ENCODE data around the gene RAB11FIP3.
"Not testable (repeated sequence)": the region's sequence is repeated elsewhere in the genome, so short reads cannot be mapped to it uniquely, and the experiment has no call there.

The RAB11FIP3 gene

DNA sequence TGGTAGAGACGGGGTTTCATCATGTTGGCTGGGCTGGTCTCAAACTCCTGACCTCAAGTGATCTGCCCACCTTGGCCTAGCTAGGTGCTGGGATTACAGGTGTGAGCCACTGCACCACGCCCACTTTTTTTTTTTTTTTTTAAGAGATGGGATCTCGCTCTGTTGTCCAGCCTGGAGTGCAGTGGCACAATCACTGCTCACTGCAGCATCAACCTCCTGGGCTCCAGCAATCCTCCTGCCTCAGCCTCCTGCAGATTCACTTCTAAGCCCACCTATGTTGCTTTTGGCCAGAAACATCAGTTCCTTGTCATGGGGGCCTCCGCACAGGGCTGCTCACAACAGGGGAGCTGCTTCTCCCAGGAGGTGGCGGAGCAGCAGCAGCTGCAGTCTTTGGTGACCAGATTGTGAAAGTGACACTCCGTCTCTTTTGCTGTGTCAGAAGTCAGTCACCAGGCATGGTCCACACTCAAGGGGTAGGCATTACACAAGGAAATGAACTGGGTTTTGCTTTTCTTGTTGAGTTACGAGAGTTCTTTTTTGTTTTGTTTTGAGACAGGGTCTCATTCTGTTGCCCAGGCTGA, 32.9 kb upstream of the RAB11FIP3 start:
- no peak for DNase-seq

- no peak for DNase-seq
These were observed 29.2 kb upstream of the RAB11FIP3 start for GRCh38 chr16:396199-396598.

DNA sequence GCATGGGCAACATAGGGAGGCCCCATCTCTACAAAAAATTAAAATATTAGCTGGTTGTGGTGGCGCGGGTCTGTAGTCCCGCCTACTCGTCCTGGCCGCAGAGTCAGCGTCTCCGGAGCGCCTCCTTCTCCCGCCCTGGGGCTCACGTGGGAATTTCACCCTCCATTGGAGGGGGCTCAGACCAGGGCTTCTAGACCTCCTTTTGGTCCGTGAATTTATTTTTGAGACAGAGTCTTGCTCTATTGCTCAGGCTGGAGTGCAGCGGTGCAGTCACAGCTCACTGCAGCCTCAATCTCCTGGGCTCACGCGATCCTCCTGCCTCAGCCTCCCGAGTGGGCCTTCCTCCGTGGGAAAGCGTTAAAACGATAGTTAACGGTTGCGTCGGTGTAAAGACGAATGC, 28.8 kb upstream of the RAB11FIP3 start:
- no peak for DNase-seq

- DNase-seq = peak; percentile 73
These were observed 28.3 kb upstream of the RAB11FIP3 start, which contains the start of gene NME4 for GRCh38 chr16:397135-397661. TSS of gene NME4 (plus strand) at chr16:397199. CDS start at chr16:397223, 24 bp downstream.

- DNase-seq = no peak
These were observed 27.6 kb upstream of the RAB11FIP3 start for GRCh38 chr16:397736-398332.

DNA sequence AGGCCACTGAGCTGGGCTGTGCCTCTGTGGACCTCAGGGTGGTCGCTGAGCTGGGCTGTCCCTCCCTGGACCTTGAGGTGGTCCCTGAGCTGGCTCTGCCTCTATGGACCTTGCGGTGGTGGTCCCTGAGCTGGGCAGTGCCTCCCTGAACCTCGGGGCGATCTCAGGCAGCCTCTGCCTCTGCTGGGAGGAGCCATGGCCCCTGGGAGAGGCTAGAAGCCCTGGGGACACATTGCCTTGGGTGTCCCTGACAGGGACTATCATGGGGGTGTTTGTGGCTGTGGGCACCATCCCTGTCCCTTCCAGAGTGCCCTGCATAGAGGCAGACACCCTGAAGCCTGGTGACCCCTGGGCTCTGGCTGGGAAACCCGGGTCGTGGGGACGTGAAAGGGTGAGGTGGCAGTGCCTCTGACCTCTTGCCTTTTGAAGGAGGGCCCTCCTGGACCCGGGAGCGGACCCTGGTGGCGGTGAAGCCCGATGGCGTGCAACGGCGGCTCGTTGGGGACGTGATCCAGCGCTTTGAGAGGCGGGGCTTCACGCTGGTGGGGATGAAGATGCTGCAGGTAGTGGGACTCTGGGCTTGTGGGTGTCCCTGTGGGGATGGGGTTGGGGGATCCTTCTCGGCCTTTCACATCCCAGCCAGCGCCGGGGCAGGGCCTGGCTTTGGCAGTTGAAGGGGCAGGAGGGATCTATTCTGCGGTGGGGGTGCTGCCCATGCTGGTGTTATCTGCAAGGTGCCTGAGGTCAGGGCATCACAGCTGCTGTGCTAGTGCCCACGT, 26.7 kb upstream of the RAB11FIP3 start:
- DNase-seq = no peak

DNA sequence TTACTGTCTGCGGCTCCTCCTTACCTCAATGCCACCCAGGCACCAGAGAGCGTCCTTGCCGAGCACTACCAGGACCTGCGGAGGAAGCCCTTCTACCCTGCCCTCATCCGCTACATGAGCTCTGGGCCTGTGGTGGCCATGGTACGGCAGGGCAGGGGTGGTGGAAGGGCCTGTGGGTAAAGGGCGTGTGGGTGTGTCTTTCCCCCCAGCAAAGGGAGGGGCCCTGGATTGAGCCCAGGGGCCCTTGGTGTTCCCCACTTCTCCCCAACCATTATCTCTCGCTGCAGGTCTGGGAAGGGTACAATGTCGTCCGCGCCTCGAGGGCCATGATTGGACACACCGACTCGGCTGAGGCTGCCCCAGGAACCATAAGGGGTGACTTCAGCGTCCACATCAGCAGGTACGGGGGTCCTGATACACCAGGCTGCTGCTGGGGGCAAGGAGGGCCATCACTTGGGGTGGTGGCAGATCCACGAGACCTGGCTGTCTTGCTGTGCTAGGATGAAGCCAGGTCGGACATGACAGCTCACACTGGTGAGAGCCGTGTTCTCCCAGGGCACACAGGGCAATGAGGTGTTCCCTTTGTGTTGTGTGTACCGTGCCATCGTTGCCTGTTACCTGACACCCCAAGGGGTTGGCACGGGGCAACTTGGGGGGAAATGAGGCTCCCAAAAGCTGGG, 26.0 kb upstream of the RAB11FIP3 start:
- no peak for DNase-seq

GRCh38 chr16:400061-400591, 25.3 kb upstream of the RAB11FIP3 start:
- no peak for DNase-seq

- DNase-seq = peak; percentile 99
These were observed 23.7 kb upstream of the RAB11FIP3 start, which contains the start of gene DECR2 for GRCh38 chr16:401468-402348. TSS of gene DECR2 (plus strand) at chr16:401885. CDS start at chr16:401964, 79 bp downstream.

DNA sequence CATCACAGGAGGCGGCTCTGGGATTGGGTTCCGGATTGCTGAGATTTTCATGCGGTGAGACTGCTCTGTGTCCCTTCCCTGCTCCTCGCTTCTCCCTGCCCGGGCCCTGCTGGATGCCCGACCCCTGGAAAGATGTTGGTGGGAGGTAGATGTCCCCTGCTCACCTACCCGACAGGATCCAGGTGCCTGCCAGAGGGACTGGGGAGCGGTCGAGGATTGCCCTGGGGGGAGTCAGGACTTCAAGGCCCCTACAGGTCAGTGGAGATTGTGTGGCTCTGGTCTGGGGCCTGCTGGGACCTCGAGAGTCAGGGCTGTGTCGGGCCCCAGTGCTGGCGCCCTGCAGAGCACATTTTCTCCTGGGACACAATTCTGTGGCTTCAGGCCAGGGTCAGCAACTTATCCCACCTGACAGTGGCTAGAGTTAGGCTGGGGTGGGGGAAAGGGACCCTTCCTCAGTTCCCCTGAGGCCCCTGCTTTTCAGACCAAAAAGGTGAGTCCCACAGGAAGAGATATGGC, 20.4 kb upstream of the RAB11FIP3 start:
- DNase-seq = no peak

GRCh38 chr16:405548-406506, 19.6 kb upstream of the RAB11FIP3 start:
- no peak for DNase-seq

DNA sequence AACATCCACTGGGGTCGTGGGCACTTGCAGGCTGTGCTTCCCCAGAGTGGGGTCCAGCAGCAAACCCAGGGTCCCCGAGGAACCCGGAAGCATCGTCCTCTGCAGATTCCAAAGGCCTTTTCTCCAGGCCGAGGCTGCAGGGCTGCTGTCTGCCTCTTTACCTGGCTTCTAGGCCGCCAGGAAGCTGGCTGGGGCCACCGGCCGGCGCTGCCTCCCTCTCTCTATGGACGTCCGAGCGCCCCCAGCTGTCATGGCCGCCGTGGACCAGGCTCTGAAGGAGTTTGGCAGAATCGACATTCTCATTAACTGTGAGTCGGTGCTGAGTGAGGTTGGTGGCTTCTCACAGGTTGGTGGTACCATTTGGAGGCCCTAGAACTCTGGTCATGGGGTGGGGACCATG, 18.2 kb upstream of the RAB11FIP3 start:
- DNase-seq = no peak

DNA sequence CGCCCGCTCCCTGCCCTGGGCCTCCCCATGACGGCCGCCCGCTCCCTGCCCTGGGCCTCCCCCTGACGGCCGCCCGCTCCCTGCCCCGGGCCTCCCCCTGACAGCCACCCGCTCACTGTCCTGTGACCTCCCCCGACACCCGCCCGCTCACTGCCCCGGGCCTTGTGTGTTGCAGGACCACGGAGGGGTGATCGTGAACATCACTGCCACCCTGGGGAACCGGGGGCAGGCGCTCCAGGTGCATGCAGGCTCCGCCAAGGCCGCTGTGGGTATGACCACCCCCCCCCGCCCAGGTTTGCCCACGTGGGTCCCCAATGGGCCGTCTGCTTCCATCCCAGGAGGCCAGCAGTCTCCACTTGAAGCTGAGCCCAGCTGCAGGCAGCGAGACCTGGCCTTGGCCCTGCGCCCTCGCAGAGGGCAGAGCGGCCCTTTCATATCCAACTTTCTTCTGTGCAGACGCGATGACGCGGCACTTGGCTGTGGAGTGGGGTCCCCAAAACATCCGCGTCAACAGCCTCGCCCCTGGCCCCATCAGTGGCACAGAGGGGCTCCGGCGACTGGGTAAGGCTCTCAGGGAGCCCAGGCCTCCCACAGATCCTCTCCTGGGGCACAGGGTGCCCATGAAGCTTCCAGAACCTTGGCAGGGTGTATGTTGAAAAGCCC, 14.8 kb upstream of the RAB11FIP3 start:
- no peak for DNase-seq

GRCh38 chr16:411576-412265, 13.7 kb upstream of the RAB11FIP3 start:
- DNase-seq = no peak

- DNase-seq = no peak
These were observed 10.9 kb upstream of the RAB11FIP3 start for GRCh38 chr16:414395-415169.

DNA sequence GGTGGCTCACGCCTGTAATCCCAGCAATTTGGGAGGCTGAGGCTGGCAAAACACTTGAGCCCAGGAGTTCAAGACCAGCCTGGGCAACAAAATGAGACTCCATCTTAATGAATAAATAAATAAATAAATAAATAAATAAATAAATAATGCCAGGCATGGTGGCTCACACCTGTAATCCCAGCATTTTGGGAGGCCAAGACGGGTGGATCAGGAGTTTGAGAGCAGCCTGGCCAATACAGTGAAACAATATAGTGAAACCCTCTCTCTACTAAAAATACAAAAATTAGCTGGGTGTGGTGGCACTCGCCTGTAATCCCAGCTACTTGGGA, 10.3 kb upstream of the RAB11FIP3 start:
- DNase-seq = not testable (repeated sequence)

- not testable (repeated sequence) for DNase-seq
These were observed 3.3 kb upstream of the RAB11FIP3 start for GRCh38 chr16:422179-422578.

GRCh38 chr16:424033-424622, 1.3 kb upstream of the RAB11FIP3 start:
- DNase-seq = no peak
